ENCODE measurements around the gene KLHL10.

- TF ChIP-seq GATA2 (CRISPR knock-in tag; IDR thresholded peaks at IDR 0.05) = no peak
- TF ChIP-seq MTA2 (IDR thresholded peaks at IDR 0.05; ENCODE audit: low read depth) = no peak
- no peak for TF ChIP-seq HNRNPK (IDR thresholded peaks at IDR 0.05; ENCODE audit: low read depth, low read length, poor library complexity, severe bottlenecking)
- no peak for TF ChIP-seq MED1 (CRISPR knock-in tag; IDR thresholded peaks at IDR 0.05; ENCODE audit: borderline replicate concordance)
These were observed 23.4 kb upstream of the KLHL10 start for GRCh38 chr17:41814195-41814594.

Data from K562 (cell line).